Fibroblast of lung (primary cell): Measurements from ENCODE around the gene EFR3B. TPM values are rescaled to one million over a fixed set of nuclear protein-coding genes. Genes with fewer than 3 reads are reported as not detected.

Experiments
- DNase-seq, 2 donors: peaks; one replicate each; pipeline versions ENCODE4 v3.0.0 to v3.0.0-alpha.2; 2010; ENCODE audit warnings: low read depth in 2 of 2
- H2AFZ ChIP-seq: 2 replicates; pipeline ENCODE4 v1.5.1; 2012; ENCODE audit warnings: low read length, control low read depth, inconsistent platforms
- H3K27ac ChIP-seq: 2 replicates; pipeline ENCODE4 v1.5.1; 2011; ENCODE audit warnings: low read length, control low read depth; ENCODE audit not compliant: insufficient read depth
- H3K27me3 ChIP-seq: 2 replicates; pipeline ENCODE4 v1.5.1; 2011; ENCODE audit warnings: mild to moderate bottlenecking, low read length; ENCODE audit not compliant: control insufficient read depth, insufficient read depth
- H3K36me3 ChIP-seq: 2 replicates; pipeline ENCODE4 v1.5.1; 2011; ENCODE audit warnings: low read length; ENCODE audit not compliant: control insufficient read depth, insufficient read depth
- H3K4me1 ChIP-seq: 2 replicates; pipeline ENCODE4 v1.5.1; 2011; ENCODE audit warnings: low read length; ENCODE audit not compliant: control insufficient read depth, insufficient read depth; ENCODE audit errors: extremely low read depth
- H3K4me2 ChIP-seq: 2 replicates; pipeline ENCODE4 v1.5.1; 2011; ENCODE audit warnings: low read length, control low read depth; ENCODE audit not compliant: insufficient read depth; ENCODE audit errors: extremely low read depth
- H3K4me3 ChIP-seq, 4 experiments: fragments of 200-600 bp in 1 of 4; sonication (generic) in 1 of 4; replicated peaks in 1 of 4; 2 replicates each; pipeline ENCODE4 v1.5.1; 2011 to 2016; ENCODE audit warnings: low read length in 4 of 4, low read depth in 3 of 4, mild to moderate bottlenecking in 3 of 4, control low read depth in 2 of 4, inconsistent platforms in 1 of 4, mixed read lengths in 1 of 4; ENCODE audit not compliant: insufficient read depth in 1 of 4; ENCODE audit errors: control extremely low read depth in 1 of 4
- H3K79me2 ChIP-seq: 2 replicates; pipeline ENCODE4 v1.5.1; 2012; ENCODE audit warnings: mild to moderate bottlenecking, low read length, inconsistent platforms; ENCODE audit not compliant: control insufficient read depth, insufficient read depth
- H3K9ac ChIP-seq: 2 replicates; pipeline ENCODE4 v1.5.1; 2011; ENCODE audit warnings: mild to moderate bottlenecking, low read length, control low read depth; ENCODE audit not compliant: insufficient read depth
- H3K9me3 ChIP-seq: 2 replicates; pipeline ENCODE4 v1.5.1; 2012; ENCODE audit warnings: low read depth, low read length; ENCODE audit not compliant: control insufficient read depth, insufficient read depth
- H4K20me1 ChIP-seq: 2 replicates; pipeline ENCODE4 v1.5.1; 2011; ENCODE audit warnings: low read length; ENCODE audit not compliant: control insufficient read depth, insufficient read depth; ENCODE audit errors: extremely low read depth
- CTCF ChIP-seq, 2 donors: IDR thresholded peaks in 1 of 2; conservative IDR thresholded peaks in 1 of 2; 1 replicate in 1 of 2; 2 replicates in 1 of 2; pipeline ENCODE4 v1.5.1; 2011 to 2012; ENCODE audit warnings: low read length in 2 of 2, control low read depth in 1 of 2, inconsistent platforms in 1 of 2, low read depth in 1 of 2, mild to moderate bottlenecking in 1 of 2
- EZH2 ChIP-seq: IDR thresholded peaks from 2 replicates; pipeline ENCODE4 v1.5.1; 2012; ENCODE audit warnings: low read length, control low read depth, mild to moderate bottlenecking; ENCODE audit errors: missing control alignments
- polyA plus RNA-seq, 2 donors: library from polyadenylated mRNA; depleted of rRNA in 1 of 2; stranded (reverse) in 1 of 2; unstranded in 1 of 2; fragments of >200 nt; gene quantifications; 2 replicates each; pipeline ENCODE4 v1.2.1, GENCODE V29; 2011 to 2012; ENCODE audit warnings: missing spikeins in 1 of 2
- total RNA-seq: library from RNA; depleted of rRNA; stranded (reverse); fragments of >200 nt; gene quantifications from 2 replicates; pipeline ENCODE4 v1.2.1, GENCODE V29; 2014

EFR3B gene
- total and polyA plus RNA-seq, 2 donors (not counting 1 experiment from before 2014, with no cell fraction given), result 0.03 to 0.50 TPM

- no peak overlapping the region for H3K27ac ChIP-seq
- no peaks in the 10 kb centered on the region for H4K20me1 ChIP-seq
- no peaks in the 10 kb centered on the region for H3K79me2 ChIP-seq
- H3K4me2 ChIP-seq, result no peak overlapping the region
- TF ChIP-seq CTCF (conservative IDR thresholded peaks at IDR 0.05 in 1 of 2, IDR thresholded peaks at IDR 0.05 in 1 of 2; ENCODE audit: low read depth in 1 of 2, low read length in 2 of 2), result no peak
- no peak for TF ChIP-seq EZH2
- H2AFZ ChIP-seq, result no peak overlapping the region
- no peaks in the 10 kb centered on the region for H3K9me3 ChIP-seq
- no peaks in the 10 kb centered on the region for H3K27me3 ChIP-seq
- no peak overlapping the region for H3K9ac ChIP-seq
- no peaks in the 10 kb centered on the region for H3K4me1 ChIP-seq
- no peaks in the 10 kb centered on the region for H3K36me3 ChIP-seq
- no peak for DNase-seq
- H3K4me3 ChIP-seq, result no peak overlapping the region
These were observed 99.2 kb downstream of the EFR3B start for GRCh38 chr2:25141120-25141519.

GRCh38 chr2:25145803-25146202 is 103.9 kb downstream of the EFR3B start:
- Histone ChIP-seq H3K4me1 (no peaks in the 10 kb centered on the region), H3K36me3 (no peaks in the 10 kb centered on the region), H3K4me3 (no peak overlapping the region), H3K79me2 (no peaks in the 10 kb centered on the region), H3K27ac (no peak overlapping the region), H3K27me3 (no peaks in the 10 kb centered on the region), H3K9ac (no peak overlapping the region), H2AFZ (no peak overlapping the region), H3K9me3 (no peaks in the 10 kb centered on the region), H4K20me1 (no peaks in the 10 kb centered on the region), H3K4me2 (no peak overlapping the region)
- DNase-seq, result no peak
- TF ChIP-seq EZH2 (no peak), CTCF (conservative IDR thresholded peaks at IDR 0.05 in 1 of 2, IDR thresholded peaks at IDR 0.05 in 1 of 2; ENCODE audit: low read depth in 1 of 2, low read length in 2 of 2) (no peak)

GRCh38 chr2:25146896-25147295 is 105.0 kb downstream of the EFR3B start:
- no peak overlapping the region for H3K4me2 ChIP-seq
- H4K20me1 ChIP-seq, result no peaks in the 10 kb centered on the region
- no peaks in the 10 kb centered on the region for H3K4me1 ChIP-seq
- no peak for DNase-seq
- no peak overlapping the region for H2AFZ ChIP-seq
- H3K27ac ChIP-seq, result no peak overlapping the region
- no peak overlapping the region for H3K4me3 ChIP-seq
- no peak overlapping the region for H3K9ac ChIP-seq
- no peaks in the 10 kb centered on the region for H3K27me3 ChIP-seq
- no peaks in the 10 kb centered on the region for H3K9me3 ChIP-seq
- no peak for TF ChIP-seq CTCF (conservative IDR thresholded peaks at IDR 0.05 in 1 of 2, IDR thresholded peaks at IDR 0.05 in 1 of 2; ENCODE audit: low read depth in 1 of 2, low read length in 2 of 2)
- TF ChIP-seq EZH2, result no peak
- H3K79me2 ChIP-seq, result no peaks in the 10 kb centered on the region
- no peaks in the 10 kb centered on the region for H3K36me3 ChIP-seq
